GM21528 (cell line): ENCODE measurements around the gene BCAR1.

ENCODE experiments used
- ATAC-seq: cut with Tn5 transposase; IDR thresholded peaks from one replicate; pipeline ENCODE4 v1.9.1; 2021; ENCODE audit warnings: mild to moderate bottlenecking, moderate library complexity; ENCODE audit not compliant: unreplicated experiment, low FRiP score

The BCAR1 gene

DNA sequence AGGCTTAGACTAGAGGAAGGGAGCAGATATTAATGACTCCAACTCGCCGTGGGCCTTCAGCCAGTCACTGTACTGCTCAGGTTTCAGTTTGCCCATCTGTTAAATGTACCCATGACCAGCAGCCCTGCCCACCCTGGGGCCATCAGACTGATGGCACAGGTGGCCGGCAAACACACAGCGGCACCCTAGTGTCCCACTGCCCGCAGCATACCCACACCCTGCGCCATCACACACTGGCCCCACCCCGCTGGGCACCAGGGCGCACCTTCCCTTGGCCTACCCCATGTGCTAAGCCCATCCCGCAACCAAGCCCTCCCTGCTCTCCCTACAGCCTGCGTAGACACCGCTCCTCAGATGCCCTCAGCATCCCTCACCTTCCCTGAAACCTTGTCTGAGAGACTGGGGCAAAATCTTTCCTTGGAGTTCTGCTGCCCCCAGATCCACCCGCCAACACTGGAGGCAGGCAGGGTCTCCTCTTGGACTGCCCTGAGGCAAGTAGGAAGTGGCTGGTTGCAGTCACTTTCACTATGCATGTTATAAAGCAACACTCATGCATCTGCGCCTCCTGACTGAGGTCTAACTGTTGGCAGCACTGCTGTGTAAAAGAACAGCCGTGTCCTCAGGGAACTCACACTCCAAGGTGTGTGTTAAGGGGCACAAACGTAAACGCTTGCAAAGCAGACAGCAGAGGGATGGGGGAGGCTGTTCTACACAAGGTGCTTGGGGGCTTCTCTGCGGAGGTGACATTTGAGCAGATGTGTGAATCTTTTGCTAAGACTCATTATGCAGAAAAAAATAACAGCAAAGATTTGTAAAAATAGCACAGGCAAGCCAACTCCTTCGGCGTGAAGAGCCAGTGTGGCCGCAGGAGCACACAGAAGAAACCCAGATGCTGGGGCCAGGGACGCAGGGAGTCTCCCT lies 6.7 kb upstream of the BCAR1 start:
- no peak for ATAC-seq

DNA sequence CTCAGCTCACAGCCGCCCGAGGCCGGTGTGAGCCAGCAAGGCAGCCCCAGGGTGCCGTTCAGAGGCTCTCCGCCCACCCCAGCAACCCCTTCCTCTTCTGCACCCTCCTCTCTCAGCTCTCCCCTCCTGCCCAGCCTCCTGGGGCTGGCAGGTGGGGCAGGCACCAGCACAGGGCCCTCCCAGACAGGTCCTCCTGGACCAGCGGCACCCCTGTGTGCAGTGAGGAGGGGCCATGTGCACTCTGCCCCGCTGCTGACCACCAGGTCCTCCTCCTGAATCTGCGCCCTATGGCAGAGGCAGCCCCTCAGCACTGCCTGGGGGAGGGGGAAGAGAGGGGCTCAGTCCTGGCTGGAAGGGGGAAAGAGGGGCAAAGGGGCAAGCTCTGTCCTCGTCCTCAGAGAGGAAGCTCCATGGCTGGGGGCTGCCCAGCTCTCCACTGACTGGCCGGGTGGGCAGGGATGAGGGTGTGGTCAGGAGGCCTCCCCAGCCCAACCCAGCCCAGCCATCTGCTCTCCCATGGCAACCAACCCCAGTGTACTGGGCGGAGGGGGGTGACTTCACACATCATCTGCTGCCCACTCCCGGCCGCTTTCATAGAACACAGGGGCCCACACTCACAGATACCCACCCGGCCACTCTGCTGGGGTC lies 5.4 kb upstream of the BCAR1 start:
- ATAC-seq, result no peak

DNA sequence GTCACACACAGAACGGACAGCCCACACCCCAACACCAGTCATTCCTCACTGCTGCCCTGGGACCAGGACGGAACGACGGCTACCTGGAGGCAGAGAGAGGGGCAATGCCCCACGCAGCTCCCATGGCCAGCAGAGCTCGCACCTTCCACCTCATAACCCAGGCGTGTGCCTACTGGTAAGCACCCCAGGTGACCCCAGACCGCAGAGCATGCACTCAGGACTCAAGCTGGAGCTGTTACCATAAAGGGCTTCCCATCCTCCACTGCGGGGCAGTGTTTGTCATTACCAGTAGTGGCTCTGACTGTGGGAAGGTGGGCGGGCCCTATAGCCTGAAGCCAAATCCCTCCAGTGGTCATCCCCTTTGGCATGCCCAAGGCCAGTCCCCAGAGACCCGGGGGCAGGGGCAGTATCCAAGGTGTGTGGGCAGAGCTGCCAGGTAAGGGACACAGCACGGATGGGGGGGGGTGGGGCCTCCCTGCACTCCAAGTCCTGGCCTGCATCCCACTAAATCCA lies 4.7 kb upstream of the BCAR1 start:
- no peak for ATAC-seq

DNA sequence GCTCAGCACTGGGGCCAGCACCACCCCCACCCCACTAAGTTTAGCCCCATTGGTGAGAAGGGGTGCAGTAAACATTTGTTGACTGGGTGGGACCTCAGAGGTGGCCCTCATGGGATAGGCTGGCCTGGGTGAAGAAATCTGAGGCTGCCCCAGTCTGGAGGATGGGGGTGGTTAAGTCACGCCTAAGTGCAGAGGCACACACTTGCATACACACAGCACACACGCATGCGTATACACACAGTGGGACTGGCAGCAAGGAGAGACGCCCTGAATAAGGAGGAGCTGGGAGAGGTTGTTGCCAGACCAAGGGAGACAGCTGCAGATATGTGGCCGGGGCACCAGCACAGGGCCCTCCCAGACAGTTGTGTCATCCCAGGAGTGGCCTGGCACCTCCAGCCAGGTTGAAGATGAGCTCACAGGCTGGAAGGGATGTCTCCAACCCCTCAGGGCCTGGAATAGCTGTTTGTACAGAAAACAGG lies 3.0 kb upstream of the BCAR1 start:
- ATAC-seq, result no peak

DNA sequence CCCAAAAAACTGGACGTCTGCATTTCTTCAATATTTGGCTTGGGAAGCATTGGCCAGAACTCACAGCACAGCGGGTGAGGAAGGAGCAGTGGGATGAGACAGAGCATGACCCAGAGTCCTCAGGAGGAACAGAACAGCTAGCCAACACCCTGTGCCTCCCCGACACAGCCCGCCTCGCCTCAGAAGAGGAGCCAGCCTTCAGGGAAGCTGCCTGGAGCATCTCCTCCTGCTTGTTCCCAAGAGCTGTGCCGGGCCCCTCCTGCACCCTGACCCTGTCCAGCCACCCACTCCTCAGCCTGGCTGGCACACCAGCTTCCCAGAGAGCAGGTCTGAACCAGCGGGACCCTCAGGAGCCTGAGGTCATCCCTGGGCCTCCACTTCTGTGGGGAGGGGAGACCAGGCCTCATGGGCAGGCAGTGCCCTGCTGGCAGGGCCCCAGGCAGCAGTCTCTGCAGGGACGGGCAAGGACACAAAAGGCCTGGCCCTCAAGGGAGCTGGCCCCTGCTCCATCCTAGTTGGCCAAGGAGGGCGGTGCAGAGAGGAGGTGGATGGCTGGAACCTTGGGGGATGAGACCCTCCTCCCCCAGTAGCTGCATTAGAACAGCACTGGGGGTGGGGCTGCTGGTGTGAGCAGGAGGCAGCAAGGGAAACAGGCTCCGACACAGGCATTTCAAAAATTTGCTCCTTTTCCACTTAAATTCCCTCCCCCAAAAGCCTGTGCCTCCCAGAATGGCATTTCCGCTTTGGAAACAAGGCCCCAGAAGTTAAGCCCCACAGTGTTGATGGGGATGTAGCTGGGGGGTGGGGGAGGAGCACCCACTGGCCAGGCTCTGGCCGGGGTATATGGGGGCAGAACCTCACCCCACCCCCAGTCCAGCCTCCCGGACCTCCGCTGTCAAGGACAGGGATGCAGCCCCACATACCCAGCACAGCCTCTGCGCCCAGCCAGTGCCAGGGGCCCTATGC lies 1.8 kb upstream of the BCAR1 start:
- ATAC-seq, result no peak

DNA sequence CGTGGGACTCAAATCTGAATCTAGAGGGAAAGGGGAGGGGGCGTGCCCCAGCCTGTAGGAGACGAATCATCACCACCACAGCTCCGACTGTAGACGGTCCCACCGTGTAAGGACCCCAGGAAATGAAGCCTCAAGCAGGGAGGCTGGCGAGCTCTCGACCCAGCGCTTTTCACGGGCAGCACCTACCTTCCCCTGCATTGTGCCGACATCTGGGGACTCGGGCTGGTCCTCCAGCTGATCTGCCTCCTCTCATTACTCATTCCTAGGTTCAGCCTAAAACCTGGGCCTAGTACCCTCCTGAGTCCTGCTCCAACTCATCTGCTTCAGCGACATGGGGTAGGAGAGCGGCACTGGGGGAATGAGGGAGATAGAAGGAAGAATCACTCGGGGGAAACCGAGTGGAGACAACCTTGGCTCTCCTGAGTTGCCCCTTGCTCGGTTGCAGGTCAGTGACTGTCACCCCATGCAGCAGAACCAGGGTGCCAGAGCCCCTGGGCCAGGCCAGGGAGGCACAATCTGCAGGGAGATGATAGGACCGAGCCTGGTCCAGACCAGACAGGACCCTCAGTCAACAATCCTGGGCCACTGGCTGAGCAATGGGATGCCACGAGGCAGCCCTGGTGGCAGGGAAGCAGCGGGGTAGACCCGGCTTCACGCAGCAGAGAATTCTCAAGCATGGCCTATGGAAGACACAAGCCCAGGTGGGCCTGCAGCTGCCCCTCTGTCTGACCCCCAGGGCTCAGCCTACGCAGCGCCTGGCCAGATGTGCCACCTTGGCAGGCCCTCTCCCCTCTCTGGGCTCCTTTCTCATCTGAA lies 833 bp upstream of the BCAR1 start:
- no peak for ATAC-seq

DNA sequence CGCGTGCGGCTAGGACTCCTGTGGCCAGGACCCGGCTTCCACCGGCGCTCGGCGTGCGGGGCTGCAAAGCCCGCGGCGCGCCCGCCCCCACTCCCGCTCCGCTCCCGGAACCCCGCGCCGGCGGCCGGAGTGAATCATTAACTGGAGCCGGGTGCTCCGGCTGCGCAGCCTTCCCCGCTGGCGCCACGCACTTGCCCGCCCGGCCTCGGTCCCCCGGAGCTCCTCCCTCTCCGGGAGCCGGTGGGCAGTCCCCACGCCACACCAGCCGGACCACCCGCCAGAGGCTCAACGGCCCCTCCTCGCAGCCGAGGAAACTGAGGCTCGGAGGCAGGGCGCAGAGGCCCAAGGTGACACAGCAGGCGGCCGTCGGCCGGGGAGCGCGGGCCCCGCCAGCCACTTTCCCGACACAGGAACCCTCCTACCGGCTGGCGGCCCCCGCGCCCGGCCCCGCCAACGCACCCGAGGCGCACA lies 580 bp downstream of the BCAR1 start:
- ATAC-seq, result peak; percentile 31

DNA sequence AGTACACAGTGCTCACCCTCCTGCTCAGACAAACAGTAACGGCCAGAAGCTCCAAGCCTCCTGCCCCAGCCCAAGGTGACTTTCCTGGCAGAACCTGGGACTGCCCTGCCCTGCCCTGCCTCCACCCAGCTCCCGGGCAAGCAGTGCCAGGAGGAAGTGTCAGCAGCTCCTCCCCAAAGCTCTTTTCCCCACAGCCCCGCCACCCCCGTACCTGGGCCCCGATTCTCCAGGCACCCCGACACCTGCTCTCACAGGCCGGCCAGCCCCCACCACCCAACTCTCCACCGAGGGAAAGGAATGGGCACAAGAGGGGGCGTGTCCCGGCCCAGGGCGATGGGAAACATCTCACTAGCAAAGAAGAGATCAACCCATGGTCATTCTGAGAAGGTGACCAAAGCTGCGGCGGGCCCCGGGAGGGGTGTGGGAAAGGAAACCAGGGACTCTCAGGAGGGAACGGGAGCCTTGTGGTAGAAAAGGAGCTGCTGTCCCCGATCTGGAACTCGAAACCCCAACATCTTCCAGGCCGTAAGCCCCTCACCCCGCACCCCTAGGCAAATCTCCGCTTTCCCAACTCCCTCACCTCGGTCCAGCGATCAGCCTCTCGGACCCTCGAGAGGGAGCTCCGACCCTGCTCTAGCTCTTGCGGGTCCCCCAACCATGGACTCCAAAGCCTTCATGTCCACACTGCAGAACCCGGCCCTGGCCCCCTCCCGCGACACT lies 1.2 kb downstream of the BCAR1 start:
- no peak for ATAC-seq

DNA sequence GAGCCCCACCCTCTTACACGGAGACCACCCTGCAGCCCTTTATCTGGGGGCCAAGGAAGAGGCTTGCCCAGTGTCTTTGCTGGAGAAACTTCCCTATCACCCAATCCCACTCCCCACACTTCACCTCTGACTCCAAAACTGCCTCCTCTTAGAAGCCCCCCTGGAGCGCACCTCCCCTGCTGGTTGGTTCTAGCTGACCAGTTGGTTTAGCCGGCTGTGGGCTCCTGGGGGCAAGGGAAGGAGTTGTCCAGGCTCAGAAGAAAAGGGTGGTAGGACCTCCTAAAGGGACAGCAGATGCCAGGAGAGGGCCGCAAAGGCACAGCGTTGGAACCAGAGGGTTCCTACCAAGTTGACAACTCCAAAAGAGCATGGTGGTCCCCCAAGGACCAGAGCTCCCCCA lies 2.0 kb downstream of the BCAR1 start:
- ATAC-seq, result no peak

DNA sequence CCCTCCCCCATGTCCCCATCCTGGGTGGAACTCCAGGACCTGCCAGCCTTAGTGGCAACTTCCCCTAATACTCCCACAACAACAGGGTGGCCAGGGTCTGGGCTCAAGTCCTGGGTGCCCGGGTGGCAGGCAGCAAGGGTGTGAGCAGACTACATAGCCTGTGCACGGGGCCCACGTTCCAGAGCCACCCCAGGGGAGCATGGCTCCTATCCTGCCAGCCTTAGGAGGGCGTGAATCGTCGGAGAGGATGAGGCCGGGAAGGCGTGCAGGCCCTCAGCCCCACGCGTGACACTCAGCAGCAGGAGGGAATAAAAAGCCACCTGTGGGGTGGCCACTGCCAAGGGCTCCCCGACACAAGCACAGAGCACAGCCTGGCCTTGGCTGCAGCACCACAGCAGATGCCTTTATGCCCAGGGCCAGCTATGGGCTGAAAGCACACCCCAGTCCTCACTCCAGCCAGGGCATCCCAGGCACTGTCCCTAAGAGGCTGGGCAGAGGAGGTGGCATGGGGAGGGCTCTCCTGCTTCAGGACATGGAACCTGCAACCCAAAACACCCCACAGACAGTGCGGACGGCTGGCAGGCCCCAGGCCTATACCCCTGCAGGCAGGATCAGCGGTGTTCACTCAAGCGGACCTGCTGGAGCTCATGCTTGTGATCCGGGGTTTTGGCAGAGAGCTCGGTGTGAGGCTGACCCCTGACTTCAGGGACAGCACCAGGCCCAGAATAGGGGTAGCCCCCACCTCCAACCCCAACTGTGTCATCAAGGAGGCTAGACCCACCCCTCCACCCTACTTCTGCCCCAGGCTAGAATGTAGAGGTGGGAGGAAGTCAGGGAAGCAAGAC lies 2.7 kb downstream of the BCAR1 start:
- no peak for ATAC-seq

DNA sequence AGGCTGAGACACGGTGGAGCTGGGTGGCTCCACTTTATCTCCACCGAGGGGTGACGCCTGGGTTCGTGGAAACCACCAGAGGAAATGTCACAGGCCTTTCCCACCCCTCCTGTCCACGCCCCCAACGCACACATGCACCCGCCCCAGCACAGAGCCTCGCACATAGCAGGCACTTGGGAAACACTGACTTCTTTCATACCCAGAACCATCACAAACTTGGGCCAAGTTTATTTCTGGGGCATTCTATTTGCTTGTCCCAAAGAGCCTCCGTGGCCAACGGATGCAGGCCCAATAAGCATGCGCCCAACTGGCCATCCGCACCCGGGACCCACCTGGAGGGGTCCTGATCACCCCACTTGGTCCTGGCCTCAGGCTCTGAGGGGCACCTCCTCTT lies 3.3 kb downstream of the BCAR1 start:
- ATAC-seq, result no peak

DNA sequence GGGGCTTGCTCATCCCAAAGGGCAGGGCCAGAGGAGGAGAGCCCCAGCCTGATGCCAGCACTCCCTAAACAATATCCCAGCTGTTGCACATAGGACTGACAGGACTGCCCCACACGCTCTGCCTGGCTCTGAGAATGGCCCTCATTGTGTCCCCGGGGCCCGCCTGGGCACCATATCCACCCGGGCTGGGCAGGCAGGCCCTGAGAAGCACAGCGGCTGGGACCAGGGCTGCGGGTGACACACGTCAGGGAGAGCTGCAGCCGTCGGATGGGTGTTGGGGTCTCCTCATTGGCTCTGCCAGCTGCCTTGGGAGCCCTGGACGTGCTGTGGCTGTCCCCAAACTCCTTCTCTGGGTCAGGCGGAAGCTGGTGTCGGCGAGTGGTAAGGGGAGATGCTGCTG lies 4.2 kb downstream of the BCAR1 start:
- ATAC-seq, result no peak

DNA sequence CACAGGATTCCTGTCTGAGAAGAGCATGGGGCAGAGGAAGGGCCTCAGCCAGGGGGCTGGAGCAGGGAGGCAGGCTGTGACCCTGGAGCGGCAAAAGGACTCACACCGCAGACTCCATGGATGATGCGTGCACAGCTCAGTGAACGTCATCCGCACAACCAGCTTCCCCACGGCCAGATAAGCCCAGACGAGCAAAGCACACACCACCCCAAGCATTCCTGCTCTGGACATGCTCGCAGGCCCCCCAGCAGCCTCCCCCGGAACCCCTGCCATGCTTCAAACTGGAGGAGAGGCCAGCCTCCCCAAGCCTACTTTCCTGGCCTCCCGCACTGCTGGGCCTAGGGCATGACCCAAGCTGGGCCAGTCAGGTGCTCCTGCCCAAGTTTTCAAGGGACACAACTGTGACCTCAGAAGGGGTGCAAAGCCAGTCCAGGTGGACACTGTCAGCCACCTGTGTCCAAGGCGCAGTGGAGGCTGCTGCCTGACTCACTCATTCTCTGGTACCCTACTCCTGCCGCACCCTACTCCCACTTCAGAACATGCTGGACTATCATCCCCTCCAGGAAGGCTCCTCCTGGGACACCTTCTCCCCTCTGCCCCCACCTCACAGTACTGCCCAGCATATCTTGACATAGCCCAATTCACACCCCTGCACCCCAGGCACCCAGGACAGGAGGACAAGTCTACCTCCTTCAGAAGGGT lies 4.8 kb downstream of the BCAR1 start:
- no peak for ATAC-seq

DNA sequence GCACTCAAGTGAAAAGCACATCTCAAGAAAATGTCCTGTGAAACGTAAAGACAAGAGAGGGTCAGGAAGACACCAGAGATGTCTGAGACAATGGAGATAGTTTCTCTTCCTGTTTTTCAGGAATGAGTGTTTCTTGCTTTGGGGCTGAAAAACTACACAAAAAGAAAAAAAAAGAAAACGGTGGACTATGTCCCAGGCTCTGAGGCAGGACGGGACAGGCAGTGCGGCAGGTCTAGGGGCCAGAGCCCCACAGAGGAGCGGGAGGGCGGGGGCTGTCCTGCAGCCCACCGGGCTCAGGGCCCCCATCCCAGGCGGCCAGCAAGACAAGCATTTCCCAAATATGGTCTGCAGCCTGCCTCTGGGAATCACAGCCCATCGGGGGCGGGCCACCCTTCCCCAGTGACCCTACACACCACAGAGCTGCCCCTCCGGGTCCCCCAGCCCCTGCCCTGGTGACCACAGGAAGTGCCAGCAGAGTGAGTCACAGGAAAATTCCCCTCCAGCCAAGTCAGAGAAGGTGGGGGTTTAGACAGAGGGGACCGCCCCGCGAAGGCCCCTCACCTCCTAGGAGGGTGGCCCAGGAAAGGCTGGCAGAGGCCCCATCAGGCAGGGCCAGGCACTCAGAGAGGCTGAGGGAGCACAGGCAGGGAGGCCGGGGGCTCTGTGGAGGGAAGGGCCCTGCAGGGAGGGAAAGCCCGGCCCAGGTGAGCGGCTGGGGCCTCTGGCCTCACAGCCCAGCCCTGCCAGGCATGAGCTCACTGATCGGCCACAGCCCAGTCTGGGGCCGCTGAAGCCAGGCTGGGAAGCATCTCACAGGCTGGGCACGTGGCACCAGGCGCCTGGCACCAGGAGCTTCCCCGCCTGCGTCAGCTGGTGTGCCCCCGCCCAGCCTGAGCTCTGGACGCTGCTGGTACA lies 6.3 kb downstream of the BCAR1 start:
- ATAC-seq, result no peak

DNA sequence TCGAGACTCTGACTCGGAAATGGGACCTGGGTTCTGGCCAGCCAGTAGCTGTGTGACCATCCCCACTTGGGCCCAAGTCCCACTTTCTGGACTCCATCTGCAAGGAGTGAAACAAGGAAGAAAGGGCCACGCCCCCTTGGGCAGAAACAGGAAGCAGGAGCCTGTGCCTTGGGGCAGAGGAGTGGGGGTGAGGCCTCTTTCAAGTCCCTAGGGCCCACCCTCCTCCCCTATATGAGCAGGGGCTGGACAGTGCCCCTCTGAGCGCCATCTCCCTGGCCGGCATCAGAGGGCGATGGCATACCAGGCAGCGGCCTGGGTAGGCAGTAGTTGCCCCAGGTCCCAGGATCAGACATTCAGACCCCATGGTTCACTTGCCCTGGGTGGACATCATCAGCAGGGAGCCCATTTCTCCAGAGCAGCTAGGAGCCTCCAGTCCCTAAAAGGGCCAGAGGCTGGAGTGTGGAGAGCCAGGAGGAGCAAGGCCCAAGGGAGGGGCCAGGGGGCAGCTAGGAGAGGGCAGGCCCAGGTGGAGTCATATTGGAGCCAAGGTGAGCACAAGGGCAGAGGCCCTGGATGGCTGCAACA lies 7.1 kb downstream of the BCAR1 start:
- no peak for ATAC-seq

DNA sequence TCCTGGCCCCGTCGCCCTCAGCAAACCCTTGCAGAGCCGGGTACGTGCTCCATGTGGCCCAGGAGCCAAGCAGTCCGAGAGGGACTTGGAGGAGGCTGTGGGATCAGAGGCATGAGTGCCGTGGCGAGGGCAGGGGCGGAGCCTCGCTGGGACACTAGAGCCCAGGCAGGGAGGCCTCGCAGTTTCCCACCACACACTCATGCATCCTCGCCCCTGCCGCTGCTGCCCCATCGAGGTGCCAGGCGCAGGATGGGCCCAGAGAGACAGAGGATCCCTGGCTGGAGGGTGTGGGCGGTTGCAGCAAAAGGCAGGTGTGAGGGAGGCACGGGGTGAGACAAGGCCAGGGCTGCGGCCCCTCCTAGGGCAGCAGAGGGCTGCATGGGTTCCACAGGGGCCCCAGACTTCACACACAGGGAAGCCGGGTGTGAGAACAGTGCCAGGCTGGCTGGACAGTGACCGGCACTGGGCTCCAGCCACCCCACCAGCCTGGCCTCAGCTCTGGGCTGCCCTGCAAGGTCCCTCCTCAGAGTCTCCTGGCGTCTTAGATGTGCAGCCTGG lies 7.7 kb downstream of the BCAR1 start:
- no peak for ATAC-seq
